A673 (cell line): ENCODE measurements around the gene FRMD4A. TPM values are rescaled to one million over a fixed set of nuclear protein-coding genes. Genes with fewer than 3 reads are reported as not detected.

ENCODE experiments used
- BruUV-seq: library from RNA; stranded (reverse); fragments of 400-500 nt; replicated peaks from 2 replicates; lab custom pipeline; 2021; lab: Mats Ljungman, UMichigan
- CTCF ChIA-PET: fragments of 300-600 bp; sonication (Branson Sonifier 250); formaldehyde crosslinking; loops from one replicate; lab custom pipeline; 2022; ENCODE audit warnings: antibody characterized with exemption; lab: Charles Lee
- POLR2A ChIA-PET: fragments of 300-600 bp; sonication (Branson Sonifier 250); formaldehyde crosslinking; loops from one replicate; lab custom pipeline; 2022; ENCODE audit warnings: antibody characterized with exemption; ENCODE audit not compliant: low non-redundant PET; lab: Charles Lee
- DNase-seq: peaks from one replicate; pipeline ENCODE4 v3.0.0-alpha.2; 2015; ENCODE audit warnings: low spot score
- H3K27ac ChIP-seq: fragments of 200-600 bp; sonication (generic); 2 replicates; pipeline ENCODE4 v1.5.1; 2016; ENCODE audit warnings: mixed run types, low read depth, mild to moderate bottlenecking, mixed read lengths, antibody characterized with exemption, low read length; ENCODE audit not compliant: poor library complexity, severe bottlenecking
- H3K27me3 ChIP-seq: fragments of 200-600 bp; sonication (generic); replicated peaks from 2 replicates; pipeline ENCODE4 v1.6.1; 2017; ENCODE audit warnings: mixed run types, low read depth, mild to moderate bottlenecking, mixed read lengths, antibody characterized with exemption, low read length; ENCODE audit not compliant: insufficient read depth, poor library complexity
- H3K36me3 ChIP-seq: fragments of 200-600 bp; sonication (generic); 2 replicates; pipeline ENCODE4 v1.6.1; 2016; ENCODE audit warnings: mixed run types, mild to moderate bottlenecking, mixed read lengths, antibody characterized with exemption, low read length; ENCODE audit not compliant: insufficient read depth, poor library complexity, severe bottlenecking
- H3K4me1 ChIP-seq: fragments of 200-600 bp; sonication (generic); 2 replicates; pipeline ENCODE4 v1.6.1; 2017; ENCODE audit warnings: mixed run types, mild to moderate bottlenecking, mixed read lengths, antibody characterized with exemption, low read length; ENCODE audit not compliant: insufficient read depth, poor library complexity, severe bottlenecking
- H3K4me3 ChIP-seq: fragments of 200-600 bp; sonication (generic); 2 replicates; pipeline ENCODE4 v1.5.1; 2016; ENCODE audit warnings: low read depth, mixed run types, mild to moderate bottlenecking, mixed read lengths, low read length; ENCODE audit not compliant: poor library complexity, severe bottlenecking
- H3K9me3 ChIP-seq: fragments of 200-600 bp; sonication (generic); 2 replicates; pipeline ENCODE4 v1.6.1; 2016; ENCODE audit warnings: mixed run types, low read depth, mild to moderate bottlenecking, mixed read lengths, antibody characterized with exemption, low read length; ENCODE audit not compliant: poor library complexity, severe bottlenecking
- CTCF ChIP-seq: fragments of 300-800, 200-600 bp; sonication (generic); conservative IDR thresholded peaks from 2 replicates; pipeline ENCODE4 v1.5.1; 2017; ENCODE audit warnings: low read depth, mild to moderate bottlenecking, antibody characterized with exemption, low read length, moderate library complexity, mixed read lengths
- EZH2 ChIP-seq: fragments of 200-600 bp; sonication (generic); IDR thresholded peaks from 2 replicates; pipeline ENCODE4 v1.6.1; 2017; ENCODE audit warnings: borderline replicate concordance, low read depth, mild to moderate bottlenecking, mixed read lengths, antibody characterized with exemption, low read length; ENCODE audit not compliant: poor library complexity, severe bottlenecking
- intact Hi-C: fragments of 100-400 bp; cut with micrococcal nuclease; formaldehyde crosslinking; loops from one replicate; pipeline ENCODE4 v1.10.0; 2022; ENCODE audit not compliant: unreplicated experiment
- total RNA-seq: library from RNA; stranded (reverse); gene quantifications from 2 replicates; pipeline ENCODE4 v1.2.3, GENCODE V29; 2021

FRMD4A gene
- total RNA-seq, 1 experiment from 2014 or later, result 26.3 TPM

- H3K27me3 ChIP-seq, result no peaks in the 10 kb centered on the region
- POLR2A ChIA-PET, result no interaction called here
- DNase-seq, result no peak
- H3K36me3 ChIP-seq, result no peaks in the 10 kb centered on the region
- CTCF ChIA-PET, result no interaction called here
- peaks cover 5% of the 10 kb centered on the region for H3K4me1 ChIP-seq
- no peaks in the 10 kb centered on the region for H3K9me3 ChIP-seq
- no peak overlapping the region for H3K27ac ChIP-seq
- no TSS peak for BruUV-seq
- intact Hi-C loops, result loop anchor here (5.0 kb wide), 1 partner anchor 404 kb away; no protein-coding TSS in a partner anchor
- no peak overlapping the region for H3K4me3 ChIP-seq
- TF ChIP-seq EZH2 (no peak), CTCF (no peak)
Observed at GRCh38 chr10:13775786-13776775, 554.6 kb downstream of the FRMD4A start.

- Histone ChIP-seq H3K4me1 (peaks cover 5% of the 10 kb centered on the region), H3K27me3 (no peaks in the 10 kb centered on the region), H3K4me3 (no peak overlapping the region), H3K27ac (no peak overlapping the region), H3K36me3 (no peaks in the 10 kb centered on the region), H3K9me3 (no peaks in the 10 kb centered on the region)
- BruUV-seq, result no TSS peak
- ChIA-PET CTCF (no interaction called here), POLR2A (no interaction called here)
- no peak for DNase-seq
- TF ChIP-seq EZH2, result no peak
- TF ChIP-seq CTCF, result no peak
- intact Hi-C loops, result no loop called here
Observed at GRCh38 chr10:13774303-13774893, 556.3 kb downstream of the FRMD4A start.

GRCh38 chr10:13773496-13774170 lies 557.1 kb downstream of the FRMD4A start:
- H3K4me1 ChIP-seq, result peaks cover 5% of the 10 kb centered on the region
- no peaks in the 10 kb centered on the region for H3K9me3 ChIP-seq
- no peaks in the 10 kb centered on the region for H3K27me3 ChIP-seq
- POLR2A ChIA-PET, result no interaction called here
- H3K36me3 ChIP-seq, result no peaks in the 10 kb centered on the region
- intact Hi-C loops, result no loop called here
- DNase-seq, result no peak
- no peak for TF ChIP-seq EZH2
- TF ChIP-seq CTCF, result no peak
- BruUV-seq, result no TSS peak
- CTCF ChIA-PET, result no interaction called here
- H3K4me3 ChIP-seq, result no peak overlapping the region
- H3K27ac ChIP-seq, result no peak overlapping the region
